Activated CD8-positive, alpha-beta memory T cell treated with anti-CD3 and anti-CD28 coated beads for 4 hours (primary cell): ENCODE data around the gene PNPLA8.

Experiments
- DNase-seq, 2 donors: peaks; one replicate each; pipeline ENCODE4 v3.0.0-alpha.2; 2020; ENCODE audit warnings: low read depth in 2 of 2

PNPLA8 gene

GRCh38 chr7:108448584-108449505 is 77.1 kb downstream of the PNPLA8 start:
- no peak for DNase-seq

DNA sequence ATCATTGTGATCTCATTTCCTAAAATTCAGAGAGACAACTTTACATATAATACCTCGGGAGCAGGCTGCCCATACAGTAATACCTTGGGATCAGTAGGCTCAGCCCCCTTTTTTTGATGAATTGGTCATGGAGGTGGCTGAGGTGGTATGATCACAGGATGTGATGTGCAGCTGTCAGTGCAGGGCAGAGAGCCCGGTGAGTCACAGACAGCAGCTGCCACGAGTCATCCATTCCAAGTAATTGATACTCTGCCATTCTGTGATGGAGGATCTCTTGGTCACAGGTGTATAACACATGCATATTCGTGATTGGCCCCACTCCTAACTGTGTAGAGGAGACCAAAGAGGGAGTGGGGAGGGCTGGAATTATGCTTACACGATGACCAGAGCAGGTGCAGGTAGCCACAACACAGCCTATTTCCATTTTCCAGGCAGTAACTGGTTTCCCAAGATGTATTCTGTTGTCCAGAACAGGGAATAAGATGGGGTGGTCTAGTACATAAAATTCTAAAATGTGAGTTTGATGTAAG is 83.8 kb downstream of the PNPLA8 start:
- DNase-seq = no peak

- DNase-seq = no peak
Observed at GRCh38 chr7:108441392-108441955, 84.5 kb downstream of the PNPLA8 start.

DNA sequence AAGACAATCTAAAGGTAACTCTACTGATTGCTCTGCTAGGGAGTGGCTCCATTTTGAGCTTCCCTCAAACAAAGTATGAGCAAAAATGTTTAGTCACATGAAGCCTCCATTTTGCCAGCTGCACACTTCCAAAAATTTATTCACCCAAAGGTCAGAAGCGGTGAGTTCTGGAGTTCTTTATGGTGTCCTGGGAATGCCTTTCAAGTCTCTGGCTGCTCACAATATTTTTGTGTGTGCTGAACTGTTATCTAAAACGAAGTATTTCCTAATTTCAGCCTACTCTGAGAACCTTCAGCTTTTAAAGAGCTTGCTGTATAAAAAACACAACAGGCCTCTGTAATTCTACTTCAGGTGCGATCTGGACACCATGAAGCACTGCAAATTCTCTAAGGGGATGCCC is 85.3 kb downstream of the PNPLA8 start:
- DNase-seq = no peak

GRCh38 chr7:108436906-108437305 is 89.0 kb downstream of the PNPLA8 start:
- no peak for DNase-seq

- no peak for DNase-seq
Observed at GRCh38 chr7:108434010-108434409, 91.9 kb downstream of the PNPLA8 start.

GRCh38 chr7:108431099-108431498 is 94.8 kb downstream of the PNPLA8 start:
- DNase-seq = no peak

DNA sequence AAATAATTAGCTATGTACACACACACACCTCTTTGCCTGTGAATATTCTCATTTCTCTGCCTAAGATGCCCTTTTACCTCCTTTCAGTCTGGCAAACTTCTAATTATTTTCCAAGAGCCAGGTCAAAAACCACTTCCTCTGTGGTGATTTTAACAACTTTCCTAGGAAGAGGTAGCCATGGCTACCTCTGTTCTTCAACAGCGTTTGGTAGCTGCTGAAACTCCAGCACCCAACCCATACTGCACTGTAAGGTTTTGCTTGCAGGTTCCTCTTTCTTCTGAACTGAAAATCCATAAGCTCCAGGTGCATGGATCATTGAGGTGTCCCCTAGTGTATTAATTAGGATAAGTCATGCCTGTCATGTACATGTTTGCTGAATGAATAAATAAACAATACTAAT is 95.3 kb downstream of the PNPLA8 start:
- no peak for DNase-seq

DNA sequence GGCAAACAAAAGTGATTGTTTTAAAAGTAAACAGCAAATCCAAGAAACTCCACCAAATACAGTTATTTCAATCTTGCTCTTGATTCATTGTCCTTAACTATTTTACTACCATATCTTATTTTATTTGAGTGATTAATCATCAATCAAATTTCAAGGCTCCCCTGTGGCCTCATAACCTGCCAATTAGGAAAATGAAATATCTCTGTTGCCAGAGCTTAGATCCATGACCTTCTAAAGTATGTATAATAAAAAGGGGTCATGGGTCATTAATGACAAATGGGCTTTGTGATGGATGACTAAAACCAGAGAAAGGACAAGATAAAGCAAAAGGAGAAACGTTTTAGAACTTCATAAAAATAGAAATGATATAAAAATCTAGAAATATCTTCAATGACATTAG is 98.2 kb downstream of the PNPLA8 start:
- no peak for DNase-seq

DNA sequence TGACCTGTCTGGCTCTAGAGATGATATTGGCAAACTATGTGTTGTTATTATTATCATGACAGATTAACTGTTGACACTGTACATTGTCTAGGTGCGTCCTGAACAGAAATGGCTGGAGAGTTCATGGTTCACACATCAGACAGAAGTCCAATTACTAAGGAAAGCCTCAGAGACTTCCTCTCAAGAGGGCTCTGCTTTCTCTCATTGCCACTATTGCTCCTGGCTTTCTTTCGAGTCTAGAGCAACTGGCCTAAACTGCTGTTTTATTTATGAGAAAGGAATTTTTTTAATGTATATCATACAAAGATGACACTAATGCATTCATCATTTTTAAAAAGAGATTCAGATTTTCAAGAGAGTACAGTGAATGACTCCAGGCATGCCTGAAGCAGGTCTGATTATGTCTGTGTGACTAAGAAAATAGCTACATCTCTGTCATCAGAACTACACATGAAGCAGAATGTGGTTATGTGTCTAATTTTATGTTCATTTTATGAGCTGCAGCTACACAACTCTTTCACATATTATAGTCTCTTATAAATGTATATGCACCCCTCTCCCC is 100.1 kb downstream of the PNPLA8 start:
- DNase-seq = no peak

DNA sequence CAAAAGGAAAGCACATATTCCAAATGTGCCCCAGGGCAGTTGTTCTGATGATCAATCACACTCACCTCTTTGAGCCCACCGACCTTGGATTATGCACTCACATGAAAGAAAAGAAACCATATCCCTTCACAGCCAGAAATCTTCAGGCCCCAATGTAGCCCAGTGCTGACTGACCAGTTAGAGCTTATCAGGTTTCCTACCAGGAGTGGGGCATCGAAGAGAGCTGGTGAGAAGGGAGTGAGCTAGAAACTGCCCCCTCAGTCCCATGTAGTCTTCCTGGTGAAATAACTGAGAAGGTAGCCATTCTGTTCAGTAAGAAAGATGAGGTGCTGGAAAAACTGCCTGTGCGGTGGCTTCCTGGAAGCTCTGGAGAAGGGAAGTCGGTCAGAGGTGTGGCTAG is 101.9 kb downstream of the PNPLA8 start:
- no peak for DNase-seq

GRCh38 chr7:108423089-108423989 is 102.6 kb downstream of the PNPLA8 start:
- no peak for DNase-seq

- no peak for DNase-seq
Observed at GRCh38 chr7:108421720-108422331, 104.1 kb downstream of the PNPLA8 start.
